ENCODE results near the gene ADCY4. TPM values are rescaled to one million over a fixed set of nuclear protein-coding genes. Genes with fewer than 3 reads are reported as not detected.

The ADCY4 gene
- total and polyA plus RNA-seq, 2 of the 13 experiments (the other 11 are each of a cell fraction or from before 2014, with no cell fraction given) = 0.03 TPM; not detected in 1

DNA sequence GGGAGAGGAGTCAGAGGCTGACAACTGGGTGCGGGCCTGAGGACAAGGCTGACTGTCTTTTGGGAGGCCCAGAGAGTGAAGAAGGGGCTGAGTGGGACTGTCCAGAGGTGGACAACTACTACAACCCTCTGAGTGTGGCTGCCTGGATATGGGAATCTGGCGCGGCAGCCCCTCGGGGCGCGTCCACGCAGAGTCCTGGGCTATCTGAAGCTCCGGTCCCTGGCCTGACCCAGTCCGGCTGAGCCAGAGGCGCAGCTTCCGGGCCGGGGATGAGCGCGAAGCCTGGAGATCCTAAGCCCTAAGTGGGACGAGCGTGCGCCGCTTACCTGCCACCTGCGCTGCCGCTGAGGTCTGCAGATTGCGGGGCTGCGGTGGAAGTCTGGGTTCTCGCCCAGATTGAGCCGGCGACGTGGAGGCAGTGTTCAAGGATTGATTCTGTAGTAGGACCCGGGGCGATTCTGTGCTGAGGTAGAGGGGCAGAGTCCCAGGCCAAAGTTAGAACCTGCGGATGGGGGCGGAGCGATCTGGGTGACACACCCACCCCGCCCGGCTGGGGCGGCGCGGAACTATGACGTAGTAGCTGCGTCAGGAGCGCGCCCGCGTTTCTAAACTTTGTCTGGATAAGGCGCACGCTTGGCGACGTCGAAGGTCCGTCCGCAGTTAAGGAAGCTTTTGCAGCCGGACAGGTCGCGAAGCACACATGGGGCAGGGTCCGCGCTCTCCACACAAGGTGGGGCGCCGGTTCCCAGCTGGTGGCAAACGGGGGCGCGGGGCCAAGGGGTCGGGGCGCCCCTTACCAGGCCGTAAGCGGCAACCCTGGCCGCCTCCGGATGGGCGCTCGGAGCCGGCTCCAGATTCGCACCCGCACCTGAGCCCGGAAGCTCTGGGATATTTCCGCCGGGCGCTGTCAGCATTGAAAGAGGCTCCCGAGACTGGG, 35.3 kb downstream of the ADCY4 start, which contains the start of the genes DHRS1 and NOP9 (continued):
- TF ChIP-seq, protein P1, sequence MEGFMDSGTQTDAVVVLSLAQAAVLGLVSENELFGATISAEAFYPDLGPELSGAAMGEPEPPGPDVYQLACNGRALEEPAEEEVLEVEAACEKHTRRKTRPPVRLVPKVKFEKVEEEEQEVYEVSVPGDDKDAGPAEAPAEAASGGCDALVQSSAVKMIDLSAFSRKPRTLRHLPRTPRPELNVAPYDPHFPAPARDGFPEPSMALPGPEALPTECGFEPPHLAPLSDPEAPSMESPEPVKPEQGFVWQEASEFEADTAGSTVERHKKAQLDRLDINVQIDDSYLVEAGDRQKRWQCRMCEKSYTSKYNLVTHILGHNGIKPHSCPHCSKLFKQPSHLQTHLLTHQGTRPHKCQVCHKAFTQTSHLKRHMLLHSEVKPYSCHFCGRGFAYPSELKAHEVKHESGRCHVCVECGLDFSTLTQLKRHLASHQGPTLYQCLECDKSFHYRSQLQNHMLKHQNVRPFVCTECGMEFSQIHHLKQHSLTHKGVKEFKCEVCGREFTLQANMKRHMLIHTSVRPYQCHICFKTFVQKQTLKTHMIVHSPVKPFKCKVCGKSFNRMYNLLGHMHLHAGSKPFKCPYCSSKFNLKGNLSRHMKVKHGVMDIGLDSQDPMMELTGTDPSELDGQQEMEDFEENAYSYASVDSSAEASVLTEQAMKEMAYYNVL (CRISPR knock-in tag; IDR thresholded peaks at IDR 0.05; ENCODE audit: borderline replicate concordance) = peak; percentile 28; the same call in 1 of the 2 replicates
- TF ChIP-seq KLF9 (CRISPR knock-in tag; IDR thresholded peaks at IDR 0.05; ENCODE audit: low read depth) (peak; percentile 100), ZNF180 (CRISPR knock-in tag; IDR thresholded peaks at IDR 0.05; ENCODE audit: borderline replicate concordance, low read depth) (0 out of 2 replicates have a peak, but pooled peaks have one; percentile 41), ZFP1 (CRISPR knock-in tag; IDR thresholded peaks at IDR 0.05) (peak; percentile 92), CREB3 (CRISPR knock-in tag; IDR thresholded peaks at IDR 0.05) (peak; percentile 90; the same call in 1 of the 2 replicates), ZNF432 (CRISPR knock-in tag; IDR thresholded peaks at IDR 0.05; ENCODE audit: borderline replicate concordance) (no peak), NFE2L2 (IDR thresholded peaks at IDR 0.05; ENCODE audit: low read length) (0 out of 2 replicates have a peak, but pooled peaks have one; percentile 7), NR2F1 (CRISPR knock-in tag; IDR thresholded peaks at IDR 0.05) (no peak; a peak in 3 of 4 replicates), GTF2F1 (IDR thresholded peaks at IDR 0.05; ENCODE audit: low read length) (no peak; the same call in none of the 2 replicates), MTA1 (CRISPR knock-in tag; IDR thresholded peaks at IDR 0.05; ENCODE audit: borderline replicate concordance) (peak; percentile 97), ZNF879 (CRISPR knock-in tag; IDR thresholded peaks at IDR 0.05) (no peak; the same call in 1 of the 2 replicates), SP1 (IDR thresholded peaks at IDR 0.05) (no peak), SP1 (CRISPR knock-in tag; IDR thresholded peaks at IDR 0.05) (peak; percentile 100), CEBPG (CRISPR knock-in tag; IDR thresholded peaks at IDR 0.05) (peak; percentile 74), ARNT (IDR thresholded peaks at IDR 0.05) (no peak), TP53 (CRISPR knock-in tag; conservative IDR thresholded peaks at IDR 0.05) (no peak; the same call in none of the 2 replicates), ZEB1 (IDR thresholded peaks at IDR 0.05; ENCODE audit: insufficient replicate concordance, low read depth) (no peak), KLF6 (CRISPR knock-in tag; IDR thresholded peaks at IDR 0.05) (peak; percentile 94), HIVEP1 (CRISPR knock-in tag; IDR thresholded peaks at IDR 0.05) (peak; percentile 96), SOX5 (CRISPR knock-in tag; IDR thresholded peaks at IDR 0.05; ENCODE audit: borderline replicate concordance) (peak; percentile 72), ZFP41 (CRISPR knock-in tag; IDR thresholded peaks at IDR 0.05; ENCODE audit: borderline replicate concordance) (peak; percentile 76; the same call in 1 of the 2 replicates), CCDC6 (CRISPR knock-in tag; IDR thresholded peaks at IDR 0.05) (no peak), ZFP62 (CRISPR knock-in tag; IDR thresholded peaks at IDR 0.05) (peak; percentile 92; the same call in 1 of the 2 replicates), PAF1 (CRISPR knock-in tag; IDR thresholded peaks at IDR 0.05) (peak; percentile 93), ZNF652 (CRISPR knock-in tag; IDR thresholded peaks at IDR 0.05; ENCODE audit: borderline replicate concordance, low read depth) (peak; percentile 56; the same call in 1 of the 2 replicates)
- TF ChIP-seq, protein P2, sequence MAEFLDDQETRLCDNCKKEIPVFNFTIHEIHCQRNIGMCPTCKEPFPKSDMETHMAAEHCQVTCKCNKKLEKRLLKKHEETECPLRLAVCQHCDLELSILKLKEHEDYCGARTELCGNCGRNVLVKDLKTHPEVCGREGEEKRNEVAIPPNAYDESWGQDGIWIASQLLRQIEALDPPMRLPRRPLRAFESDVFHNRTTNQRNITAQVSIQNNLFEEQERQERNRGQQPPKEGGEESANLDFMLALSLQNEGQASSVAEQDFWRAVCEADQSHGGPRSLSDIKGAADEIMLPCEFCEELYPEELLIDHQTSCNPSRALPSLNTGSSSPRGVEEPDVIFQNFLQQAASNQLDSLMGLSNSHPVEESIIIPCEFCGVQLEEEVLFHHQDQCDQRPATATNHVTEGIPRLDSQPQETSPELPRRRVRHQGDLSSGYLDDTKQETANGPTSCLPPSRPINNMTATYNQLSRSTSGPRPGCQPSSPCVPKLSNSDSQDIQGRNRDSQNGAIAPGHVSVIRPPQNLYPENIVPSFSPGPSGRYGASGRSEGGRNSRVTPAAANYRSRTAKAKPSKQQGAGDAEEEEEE (CRISPR knock-in tag; IDR thresholded peaks at IDR 0.05; ENCODE audit: borderline replicate concordance) = peak; percentile 99; the same call in 1 of the 2 replicates
- TF ChIP-seq, protein P3, sequence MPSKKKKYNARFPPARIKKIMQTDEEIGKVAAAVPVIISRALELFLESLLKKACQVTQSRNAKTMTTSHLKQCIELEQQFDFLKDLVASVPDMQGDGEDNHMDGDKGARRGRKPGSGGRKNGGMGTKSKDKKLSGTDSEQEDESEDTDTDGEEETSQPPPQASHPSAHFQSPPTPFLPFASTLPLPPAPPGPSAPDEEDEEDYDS (CRISPR knock-in tag; IDR thresholded peaks at IDR 0.05) = peak; percentile 92

All from HepG2 (cell line).